K562 (cell line): ENCODE data around the gene MLLT6. TPM values are rescaled to one million over a fixed set of nuclear protein-coding genes. Genes with fewer than 3 reads are reported as not detected.
A peak's percentile ranks its signal among the peaks of the same experiment; 100 is the strongest.

ENCODE experiments used
- CEBPG ChIP-seq, 3 experiments: fragments of 200-800 bp in 1 of 3; sonication (Bioruptor generic) in 1 of 3; sonication (generic) in 1 of 3; formaldehyde crosslinking in 1 of 3; IDR thresholded peaks in 2 of 3; conservative IDR thresholded peaks in 1 of 3; 2 replicates each; pipeline versions ENCODE4 v1.6.1 to v1.8.0; 2016 to 2022; ENCODE audit warnings: missing compliant biosample characterization in 2 of 3, missing genetic modification characterization in 2 of 3, mild to moderate bottlenecking in 1 of 3, missing genetic modification reagents in 1 of 3
- EGR1 ChIP-seq: fragments of 450-650 bp; conservative IDR thresholded peaks from 2 replicates; pipeline ENCODE4 v1.6.1; 2017; ENCODE audit warnings: mild to moderate bottlenecking
- ETS1 ChIP-seq: conservative IDR thresholded peaks from 2 replicates; pipeline ENCODE4 v1.6.1; 2011; ENCODE audit warnings: low read depth, mild to moderate bottlenecking, low read length; ENCODE audit not compliant: control insufficient read depth
- ETV1 ChIP-seq: fragments of 450-650 bp; conservative IDR thresholded peaks from 2 replicates; pipeline ENCODE4 v1.6.1; 2016; ENCODE audit warnings: missing genetic modification characterization, control low read depth, low read depth, missing compliant biosample characterization
- HMG20B ChIP-seq: fragments of 250-450 bp; sonication (Bioruptor Pico); IDR thresholded peaks from 2 replicates; pipeline ENCODE4 v1.5.0; 2021; ENCODE audit warnings: mild to moderate bottlenecking
- KAT7 ChIP-seq: sonication (generic); formaldehyde crosslinking; IDR thresholded peaks from 2 replicates; pipeline ENCODE4 v1.8.0; 2022; ENCODE audit warnings: missing genetic modification reagents, mild to moderate bottlenecking, borderline replicate concordance
- KLF13 ChIP-seq: fragments of 450-650 bp; IDR thresholded peaks from 2 replicates; pipeline ENCODE4 v1.6.1; 2016; ENCODE audit warnings: missing genetic modification characterization, low read depth, mild to moderate bottlenecking, missing compliant biosample characterization, moderate library complexity, borderline replicate concordance
- MNT ChIP-seq, 2 experiments: fragments of 450-650 bp; conservative IDR thresholded peaks; 2 replicates each; pipeline ENCODE4 v1.6.1; 2017; ENCODE audit warnings: mild to moderate bottlenecking in 2 of 2, moderate library complexity in 2 of 2
- MXD1 ChIP-seq: fragments of 250-450 bp; sonication (Bioruptor Pico); IDR thresholded peaks from 2 replicates; pipeline ENCODE4 v1.8.0; 2021; ENCODE audit warnings: borderline replicate concordance, mild to moderate bottlenecking, moderate library complexity; ENCODE audit not compliant: poor library complexity, severe bottlenecking
- NFIC ChIP-seq: fragments of 450-650 bp; IDR thresholded peaks from 2 replicates; pipeline ENCODE4 v1.6.1; 2017; ENCODE audit warnings: mild to moderate bottlenecking, inconsistent platforms
- POLR2AphosphoS2 ChIP-seq: IDR thresholded peaks from 2 replicates; pipeline ENCODE4 v1.6.1; 2012; ENCODE audit warnings: low read length, improper control_type of control experiment
- RBM15 ChIP-seq: fragments of 200-400 bp; formaldehyde crosslinking; IDR thresholded peaks from 2 replicates; pipeline ENCODE4 v1.6.1; 2018; ENCODE audit warnings: mild to moderate bottlenecking, low read length, moderate library complexity; ENCODE audit not compliant: insufficient read depth
- TBL1XR1 ChIP-seq, 2 experiments: IDR thresholded peaks; 2 replicates each; pipeline ENCODE4 v1.6.1; 2012; ENCODE audit warnings: improper control_type of control experiment in 2 of 2, low read length in 2 of 2, mild to moderate bottlenecking in 1 of 2
- THRAP3 ChIP-seq: fragments of 450-650 bp; IDR thresholded peaks from 2 replicates; pipeline ENCODE4 v1.6.1; 2016; ENCODE audit warnings: mild to moderate bottlenecking, inconsistent platforms, borderline replicate concordance
- ZFPM2 ChIP-seq: fragments of 250-450 bp; sonication (Bioruptor Pico); IDR thresholded peaks from 2 replicates; pipeline ENCODE4 v1.5.1; 2022; ENCODE audit warnings: mild to moderate bottlenecking
- ZNF609 ChIP-seq: sonication (generic); formaldehyde crosslinking; IDR thresholded peaks from 2 replicates; pipeline ENCODE4 v1.8.1; 2023; ENCODE audit warnings: missing genetic modification reagents, mild to moderate bottlenecking, borderline replicate concordance
- ZNF695 ChIP-seq: fragments of 450-650 bp; formaldehyde crosslinking; IDR thresholded peaks from 2 replicates; pipeline ENCODE4 v1.4.0; 2020; ENCODE audit warnings: mild to moderate bottlenecking, moderate library complexity
- polyA plus RNA-seq, 8 experiments: library from polyadenylated mRNA; depleted of rRNA in 4 of 8; stranded (reverse) in 5 of 8; unstranded in 3 of 8; fragments of >200 nt; fragmentation: Nextera tagmentation in 2 of 8; fragmentation: Illumina TruSeq in 1 of 8; extraction: Ambion mirVana in 2 of 8; extraction: Trizol in 1 of 8; gene quantifications; 2 replicates each; pipeline versions ENCODE4 v1.2.1 to v1.2.3, GENCODE V29; 2011 to 2014; ENCODE audit warnings: inconsistent platforms in 1 of 8, missing spikeins in 1 of 8
- total RNA-seq, 7 experiments: library from RNA; depleted of rRNA in 6 of 7; stranded (reverse); fragments of >200 nt in 6 of 7; fragmentation: Illumina TruSeq in 2 of 7; extraction: Trizol in 2 of 7; gene quantifications; 2 replicates each; pipeline versions ENCODE4 v1.2.1 to v1.2.3, GENCODE V29; 2011 to 2021; ENCODE audit warnings: low replicate concordance in 1 of 7

MLLT6 gene
- total and polyA plus RNA-seq, 9 of the 15 experiments (the other 6 are each of a cell fraction or from before 2014, with no cell fraction given), result 3.1 to 71.7 (median 30.0) TPM

- TF ChIP-seq RBM15 (no peak), MNT (conservative IDR thresholded peaks at IDR 0.05) (peak in 1 of 2 experiments; percentile 18; a peak in 3 of 4 replicates), HMG20B (no peak), KAT7 (no peak), CEBPG (CRISPR knock-in tag; IDR thresholded peaks at IDR 0.05) (no peak), CEBPG (tag; conservative IDR thresholded peaks at IDR 0.05 in 1 of 2, IDR thresholded peaks at IDR 0.05 in 1 of 2) (no peak), MXD1 (CRISPR knock-in tag) (no peak), POLR2AphosphoS2 (no peak; the same call in 1 of the 2 replicates), KLF13 (tag) (no peak; the same call in 1 of the 2 replicates), ZFPM2 (CRISPR knock-in tag) (no peak), ZNF695 (CRISPR knock-in tag) (no peak), ZNF609 (CRISPR knock-in tag) (no peak), EGR1 (peak; percentile 84), TBL1XR1 (IDR thresholded peaks at IDR 0.05; ENCODE audit: low read length in 2 of 2) (peak in 1 of 2 experiments; percentile 7; a peak in 2 of 4 replicates), NFIC (no peak), THRAP3 (no peak), ETS1 (peak; percentile 57), ETV1 (tag) (peak; percentile 91)
Observed at GRCh38 chr17:38703742-38704605, 1.1 kb upstream of the MLLT6 start (continued).
